ENCODE measurements around the gene MRPL1.
"Not testable (repeated sequence)": the region's sequence is repeated elsewhere in the genome, so short reads cannot be mapped to it uniquely, and the experiment has no call there.

MRPL1 gene

DNA sequence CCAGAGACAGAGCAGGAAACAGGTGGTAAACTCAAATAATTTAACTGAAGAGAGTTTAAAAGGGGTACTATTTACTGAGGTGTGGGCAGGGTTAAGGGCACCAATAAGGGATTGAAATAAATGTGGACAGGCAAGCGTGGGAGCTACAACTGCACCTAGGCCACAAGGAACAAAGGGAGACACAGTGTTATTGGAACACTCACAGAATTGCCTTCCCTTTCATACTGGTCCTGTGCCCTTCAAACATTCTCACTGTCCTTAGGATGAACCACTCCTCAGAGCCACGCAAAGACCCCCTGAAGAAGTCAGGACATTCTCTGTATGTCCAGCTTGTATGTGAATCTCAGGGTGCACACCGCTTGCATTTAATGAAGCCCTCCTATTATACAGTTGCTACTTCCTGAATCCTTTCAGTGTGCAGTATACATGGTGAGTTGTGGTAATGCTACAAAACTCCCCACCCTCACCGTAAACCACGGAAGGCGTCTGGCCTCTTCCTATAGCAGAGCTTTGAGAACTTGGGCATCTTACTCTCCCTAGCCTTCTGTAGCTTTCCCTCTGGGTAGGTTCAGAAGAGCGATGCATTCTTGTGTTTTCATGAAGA, 9.6 kb upstream of the MRPL1 start:
- no peak for DNase-seq

DNA sequence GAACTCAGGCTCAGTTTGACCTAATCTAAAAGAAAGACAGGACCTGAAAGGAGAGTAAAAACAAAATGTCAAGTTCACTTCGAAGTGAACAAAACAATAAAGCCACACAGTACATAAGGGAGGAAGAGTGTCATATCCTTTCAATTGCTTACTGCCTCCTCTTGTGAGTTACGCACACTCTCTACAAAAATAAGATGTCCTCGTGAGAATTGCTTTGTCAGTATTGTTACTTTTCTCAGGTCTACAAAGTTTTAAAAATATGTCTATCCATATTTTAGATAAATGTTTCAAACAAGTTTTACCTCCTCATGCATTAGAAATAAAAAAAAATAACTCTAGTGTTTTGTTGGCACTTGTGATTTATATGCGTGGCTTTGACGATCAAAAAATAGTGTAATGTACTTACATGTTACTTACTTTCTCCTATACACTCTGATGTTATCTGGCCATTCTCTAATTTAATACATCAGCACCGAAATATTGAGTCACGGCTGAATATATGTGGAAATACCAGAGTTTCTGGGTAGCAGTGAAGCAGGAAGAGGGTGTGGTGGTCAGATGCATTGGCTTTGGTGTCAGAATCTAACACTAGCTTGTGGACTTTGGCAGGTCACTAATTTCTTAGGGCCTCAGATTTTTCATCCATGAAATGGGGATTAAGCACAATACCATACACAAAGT, 8.1 kb upstream of the MRPL1 start:
- no peak for DNase-seq

DNA sequence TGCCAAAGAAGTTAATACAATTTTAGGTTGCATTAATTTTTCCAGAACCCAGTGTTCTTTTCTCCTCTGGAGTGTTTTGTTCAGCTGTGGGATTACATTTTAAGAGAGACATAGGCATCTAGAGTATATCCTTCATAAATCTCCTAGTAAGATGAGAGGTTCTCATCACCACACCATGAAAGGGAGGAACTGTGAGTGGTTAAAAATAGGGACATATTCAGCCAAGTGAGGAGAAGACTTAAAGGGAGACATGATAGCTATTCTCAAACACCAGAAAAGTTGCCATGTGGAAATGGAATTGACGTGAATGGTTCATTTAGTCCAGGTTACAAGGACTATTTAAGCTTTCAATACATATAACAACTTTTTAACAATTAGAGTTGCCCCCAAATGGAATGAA, 6.5 kb upstream of the MRPL1 start:
- DNase-seq = no peak

DNA sequence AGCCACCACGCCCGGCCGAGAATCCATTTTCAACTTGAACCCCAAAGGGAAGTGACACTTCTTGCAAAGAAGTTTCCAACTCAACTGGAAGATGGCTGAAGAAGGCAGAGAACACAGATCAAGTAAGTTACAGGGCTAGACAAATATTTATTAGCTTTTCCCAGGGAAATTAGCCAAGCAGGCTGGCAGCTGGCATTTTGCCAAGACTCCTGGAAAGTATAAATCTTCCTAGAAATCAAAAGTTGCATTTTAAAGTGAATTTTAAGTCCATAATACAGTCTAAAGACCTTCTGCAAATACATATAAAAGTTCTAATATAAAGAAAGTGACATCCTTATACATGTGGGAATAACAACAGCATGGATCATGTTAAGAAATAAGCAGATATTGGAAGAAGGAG, 3.4 kb upstream of the MRPL1 start:
- DNase-seq = no peak

DNA sequence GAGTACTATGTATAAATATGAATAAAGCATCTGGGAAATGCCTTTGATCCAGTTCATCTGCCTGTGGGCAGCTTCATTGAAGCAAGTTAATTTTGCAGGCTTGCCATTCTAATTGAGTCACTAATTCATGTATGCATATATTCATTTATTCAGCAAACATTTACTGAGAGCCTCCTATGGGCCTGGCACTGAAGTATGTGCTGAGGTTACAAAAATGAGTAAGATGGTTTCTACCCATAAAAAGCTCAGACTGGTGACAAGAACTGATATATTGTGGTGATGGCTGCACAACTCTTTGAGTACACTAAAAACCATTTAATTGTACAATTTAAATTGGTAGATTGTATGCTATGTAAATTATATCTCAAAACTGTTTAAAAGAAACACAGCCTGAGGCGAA, 1.1 kb upstream of the MRPL1 start:
- no peak for DNase-seq

DNA sequence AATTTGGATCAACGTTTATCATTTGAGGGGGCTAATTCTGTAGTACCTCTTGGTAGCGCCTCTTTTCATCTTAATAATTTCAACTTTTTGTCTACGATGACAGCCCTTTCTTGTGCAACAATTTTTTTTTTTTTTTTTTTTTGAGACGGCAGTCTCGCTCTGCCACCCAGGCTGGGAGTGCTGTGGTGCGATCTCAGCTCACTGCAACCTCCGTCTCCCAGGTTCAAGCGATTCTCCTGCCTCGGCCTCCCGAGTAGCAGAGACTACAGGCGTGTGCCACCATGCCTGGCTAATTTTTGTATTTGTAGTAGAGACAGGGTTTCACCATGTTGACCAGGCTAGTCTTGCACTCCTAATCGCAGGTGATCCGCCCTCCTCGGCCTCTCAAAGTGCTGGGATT, 711 bp downstream of the MRPL1 start:
- DNase-seq = not testable (repeated sequence)

DNA sequence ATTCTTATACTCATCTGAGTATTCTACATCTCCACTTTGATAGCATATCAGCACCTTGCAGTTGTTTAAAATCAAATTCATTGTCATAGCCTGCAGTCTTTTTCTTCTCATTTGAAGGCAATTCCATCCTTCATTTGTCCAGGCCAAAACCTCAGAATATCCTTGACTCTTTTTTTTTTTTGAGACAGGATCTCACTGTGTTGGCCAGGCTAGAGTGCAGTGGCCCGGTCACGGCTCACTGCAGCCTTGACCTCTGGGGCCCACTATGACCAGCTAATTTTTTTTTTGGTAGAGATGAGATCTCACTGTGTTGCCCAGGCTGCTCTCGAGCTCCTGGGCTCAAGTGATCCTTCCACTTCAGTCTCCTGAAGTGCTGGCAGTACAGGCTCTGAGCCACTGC, 2.6 kb downstream of the MRPL1 start:
- DNase-seq = no peak

DNA sequence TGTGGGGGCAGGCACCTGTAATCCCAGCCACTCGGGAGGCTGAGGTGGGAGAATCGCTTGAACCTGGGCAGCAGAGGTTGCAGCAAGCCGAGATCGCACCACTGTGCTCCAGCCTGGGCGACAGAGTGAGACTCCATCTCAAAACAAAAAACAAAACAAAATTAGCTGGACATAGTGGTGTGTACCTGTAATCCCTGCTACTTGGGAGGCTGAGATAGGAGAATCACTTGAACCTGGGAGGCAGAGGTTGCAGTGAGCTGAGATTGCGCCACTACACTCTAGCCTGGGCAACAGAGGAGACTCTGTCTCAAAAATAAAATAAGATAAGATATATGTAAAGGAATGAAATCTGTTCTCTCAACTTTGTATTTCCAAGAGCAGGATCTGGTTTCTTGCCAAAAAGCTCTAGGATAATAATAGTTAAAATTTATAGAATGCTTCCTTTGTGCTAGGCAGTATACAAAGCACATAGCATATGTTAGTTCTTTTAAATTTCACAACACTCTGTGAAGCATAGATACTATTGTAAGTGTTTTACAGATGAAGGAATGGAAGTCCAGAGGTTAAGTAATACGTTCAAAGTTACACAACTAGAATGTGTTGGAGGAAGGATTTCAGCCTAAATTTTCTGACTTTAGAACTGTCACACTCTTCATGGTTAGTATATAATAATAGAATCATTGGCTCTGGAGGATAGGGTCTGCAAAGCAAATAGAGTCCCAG, 10.3 kb downstream of the MRPL1 start:
- DNase-seq = no peak

DNA sequence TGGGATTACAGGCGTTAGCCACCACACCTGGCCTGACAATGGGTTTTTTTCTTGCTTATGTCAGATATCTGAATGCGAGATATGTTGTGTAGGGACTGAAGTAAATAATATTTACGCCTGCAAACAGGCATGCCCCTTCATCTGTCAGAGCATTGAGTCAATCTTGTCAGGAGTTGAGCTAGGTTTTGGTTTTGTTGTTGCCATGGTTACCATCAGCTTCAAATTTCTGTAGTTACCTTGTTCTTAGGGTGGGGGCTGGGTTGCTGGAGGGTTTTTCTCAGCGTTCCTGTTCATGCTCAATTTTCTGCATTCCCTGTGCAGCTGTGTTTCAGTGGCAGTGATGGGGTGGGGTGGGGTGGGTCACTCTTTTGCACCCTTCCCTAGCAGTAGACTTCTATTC, 14.5 kb downstream of the MRPL1 start:
- DNase-seq = no peak

DNA sequence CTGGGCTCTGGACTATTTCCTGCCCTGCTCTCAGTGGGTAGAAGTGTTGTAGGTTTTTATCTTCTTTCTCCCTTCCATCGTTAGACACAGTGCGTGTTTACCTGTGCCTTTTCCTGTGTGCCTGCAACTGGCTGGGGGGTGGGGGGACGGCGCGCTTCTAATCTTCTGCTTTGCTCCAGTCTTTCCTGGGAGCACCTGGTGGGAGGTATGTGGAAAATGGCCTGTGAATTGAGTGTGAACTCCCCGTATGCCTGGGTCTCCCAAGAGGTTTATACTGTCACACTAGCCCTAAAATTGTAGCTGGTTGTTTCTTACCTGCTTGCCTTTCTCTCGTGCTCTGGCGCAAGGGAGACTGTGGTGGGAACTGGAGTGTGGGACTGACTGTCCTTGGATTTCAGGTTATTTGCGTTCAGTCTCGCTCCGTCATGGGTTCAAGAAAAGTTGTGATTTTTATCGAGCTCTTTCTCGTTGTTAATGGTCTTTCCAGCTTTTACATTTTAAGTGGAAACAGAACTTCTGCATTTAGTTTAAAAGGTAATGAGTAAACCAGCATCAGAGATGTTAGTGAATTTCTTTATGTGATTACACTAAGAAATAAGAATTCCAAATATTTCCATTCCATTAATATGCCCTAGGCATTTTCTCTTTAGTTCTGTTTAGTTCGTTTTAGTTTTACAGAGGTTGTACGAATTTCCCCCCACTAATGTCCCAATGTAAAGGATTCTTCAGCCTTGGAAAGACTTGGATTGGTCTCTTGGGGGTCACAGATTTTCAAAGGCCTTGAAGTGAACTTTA, 15.3 kb downstream of the MRPL1 start:
- no peak for DNase-seq

DNA sequence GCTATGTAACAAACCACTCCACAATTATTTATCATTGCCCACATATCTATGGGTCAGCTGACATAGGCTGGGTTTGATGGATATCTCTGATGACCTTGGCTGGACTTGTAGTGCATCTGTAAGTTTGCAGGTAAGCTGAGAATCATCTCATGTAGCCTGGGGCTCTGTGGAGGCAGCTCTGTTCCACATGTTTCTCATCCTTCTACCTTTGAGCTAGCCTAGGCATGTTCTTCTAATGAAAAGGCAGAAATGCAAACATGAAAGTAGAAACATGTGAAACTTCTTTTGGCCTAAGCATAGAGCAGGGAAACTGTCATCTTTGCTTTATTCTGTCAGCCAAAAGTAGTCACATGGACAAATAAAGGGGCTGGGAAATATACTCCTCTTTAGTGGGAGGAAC, 18.2 kb downstream of the MRPL1 start:
- DNase-seq = no peak

DNA sequence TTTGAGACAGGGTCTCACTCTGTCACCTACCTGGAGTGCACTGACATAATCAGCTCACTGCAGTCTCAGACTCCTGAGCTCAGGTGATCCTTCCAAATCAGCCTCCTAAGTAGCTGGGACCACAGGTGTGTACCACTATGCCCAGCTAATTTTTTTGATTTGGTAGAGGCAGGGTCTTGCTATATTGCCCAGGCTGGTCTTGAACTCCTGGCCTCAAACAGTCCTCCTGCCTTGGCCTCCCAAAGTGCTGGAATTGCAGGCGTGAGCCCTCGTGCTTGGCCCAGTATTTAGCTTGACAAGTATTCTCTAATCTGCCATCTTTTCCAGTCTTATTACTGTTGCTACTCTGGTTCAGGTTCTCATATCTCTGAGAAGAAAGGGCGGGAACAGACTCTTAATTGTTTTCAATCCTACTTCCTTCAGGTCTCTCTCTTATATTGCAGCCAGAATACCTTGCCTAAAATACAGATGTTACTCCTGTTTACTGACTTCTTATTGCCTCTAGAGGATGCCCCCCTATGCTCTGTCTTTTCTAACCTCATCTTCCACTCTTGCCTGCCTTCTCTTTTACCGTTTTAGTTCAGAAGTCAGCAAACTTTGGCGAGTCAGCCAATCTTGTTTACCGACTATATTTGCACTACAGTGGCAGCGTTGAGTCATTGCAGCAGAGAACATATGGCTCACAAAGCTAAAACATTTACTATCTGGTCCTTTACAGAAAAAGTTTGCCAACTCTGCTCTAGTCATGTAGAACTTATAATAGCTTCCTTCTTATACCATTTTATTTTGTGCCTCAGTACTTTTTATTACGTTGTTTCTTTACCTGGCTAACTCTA, 19.0 kb downstream of the MRPL1 start:
- DNase-seq = no peak

DNA sequence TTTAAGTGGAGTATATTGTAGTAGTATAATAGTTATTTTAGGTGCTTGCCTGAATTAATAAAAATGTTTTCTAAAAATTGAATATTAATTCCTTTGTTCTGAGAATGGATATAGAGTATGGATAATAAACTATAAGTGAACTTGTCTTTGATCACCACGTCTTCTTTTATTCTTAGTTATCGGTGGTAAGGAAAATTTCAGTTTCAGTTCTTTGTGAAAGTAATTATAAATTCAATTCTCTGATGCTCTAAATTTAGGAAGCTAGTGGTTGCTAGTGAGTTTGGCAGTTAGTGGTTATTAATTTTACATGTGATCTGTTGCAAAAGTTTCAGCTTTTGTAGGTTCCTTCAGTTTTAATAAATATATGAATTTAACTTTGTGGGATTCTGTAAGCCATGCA, 30.8 kb downstream of the MRPL1 start:
- DNase-seq = no peak

DNA sequence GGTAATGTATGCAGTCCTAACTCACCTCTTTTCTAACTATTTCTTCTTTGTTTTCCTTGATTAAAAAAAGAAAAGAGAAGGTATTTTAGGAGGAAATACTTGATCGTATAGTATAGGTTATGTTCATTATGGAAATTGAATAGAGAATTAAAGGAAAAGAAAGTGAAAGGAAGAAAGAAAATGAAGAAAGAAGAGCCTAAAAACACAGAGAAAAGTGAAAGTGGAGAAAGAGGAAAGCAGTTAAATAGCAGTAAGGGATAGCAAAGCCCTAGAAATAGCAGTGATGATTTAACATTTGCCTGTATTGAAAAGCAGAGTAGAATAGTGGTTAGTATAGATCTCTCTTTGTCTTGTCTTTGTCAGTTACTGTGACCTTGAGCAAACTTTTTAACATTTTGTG, 37.0 kb downstream of the MRPL1 start:
- no peak for DNase-seq

DNA sequence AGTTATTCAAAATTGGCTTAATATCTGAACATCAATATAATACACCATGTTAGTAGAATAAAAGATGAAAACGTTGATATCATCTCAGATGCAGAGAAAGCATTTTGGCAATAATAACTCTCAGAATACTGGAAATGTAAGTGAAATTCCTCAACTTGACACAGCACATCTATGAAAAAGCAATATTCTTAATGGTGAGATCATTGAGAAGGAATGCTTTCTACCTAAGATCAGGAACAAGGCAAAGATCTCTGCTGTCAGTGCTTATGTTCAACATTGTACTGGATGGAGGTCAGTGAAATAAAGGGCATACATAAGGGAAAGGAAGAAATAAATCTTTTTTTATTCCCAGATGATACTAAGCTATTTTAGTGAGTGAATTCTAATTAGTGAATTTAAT, 40.6 kb downstream of the MRPL1 start:
- DNase-seq = no peak

DNA sequence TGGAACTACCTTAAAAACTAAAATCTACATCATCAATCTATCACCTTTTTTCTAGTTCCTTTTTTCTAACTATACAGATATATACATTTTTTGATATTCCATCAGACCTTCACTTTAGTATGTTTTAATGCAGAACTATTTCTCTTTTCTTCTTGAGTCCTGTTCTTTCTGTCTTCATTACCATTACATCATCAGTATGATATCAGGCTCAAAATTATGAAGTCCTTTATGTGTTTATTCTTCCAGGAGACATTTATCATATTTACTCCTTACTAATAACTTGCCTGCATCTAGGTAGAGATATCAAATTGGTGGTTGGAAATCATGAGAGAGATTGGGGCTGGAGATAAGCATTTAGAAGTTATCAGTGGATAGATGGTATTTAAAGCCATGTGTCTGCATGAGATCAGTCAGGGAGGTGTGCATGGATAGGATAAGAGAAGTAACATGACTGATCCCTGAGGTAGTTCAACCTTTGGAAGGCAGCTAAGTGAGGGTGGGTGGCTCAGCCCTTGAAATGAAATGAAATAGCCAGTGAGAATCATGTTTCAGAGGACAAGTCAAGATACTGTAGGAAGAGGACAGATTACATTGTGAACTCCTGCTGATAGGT, 43.1 kb downstream of the MRPL1 start:
- DNase-seq = no peak

DNA sequence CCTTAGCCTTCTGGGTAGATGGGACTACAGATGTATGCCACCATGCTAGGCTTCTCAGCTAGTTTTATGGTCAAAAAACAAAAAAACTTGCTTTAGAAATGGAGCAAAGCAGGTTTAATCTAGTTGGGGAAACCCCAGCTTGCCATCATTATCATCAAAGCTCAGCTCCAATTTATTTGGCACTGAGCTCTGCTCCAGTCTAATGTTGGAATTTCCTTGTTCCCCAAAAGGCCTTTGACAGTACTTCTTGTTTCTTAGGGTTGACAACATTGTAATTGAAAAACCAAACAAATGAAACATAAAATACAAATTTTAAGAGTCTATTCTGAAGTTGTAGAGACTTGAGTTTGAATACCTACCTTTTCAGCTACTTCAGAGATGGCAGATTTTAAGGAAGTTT, 48.0 kb downstream of the MRPL1 start:
- no peak for DNase-seq

DNA sequence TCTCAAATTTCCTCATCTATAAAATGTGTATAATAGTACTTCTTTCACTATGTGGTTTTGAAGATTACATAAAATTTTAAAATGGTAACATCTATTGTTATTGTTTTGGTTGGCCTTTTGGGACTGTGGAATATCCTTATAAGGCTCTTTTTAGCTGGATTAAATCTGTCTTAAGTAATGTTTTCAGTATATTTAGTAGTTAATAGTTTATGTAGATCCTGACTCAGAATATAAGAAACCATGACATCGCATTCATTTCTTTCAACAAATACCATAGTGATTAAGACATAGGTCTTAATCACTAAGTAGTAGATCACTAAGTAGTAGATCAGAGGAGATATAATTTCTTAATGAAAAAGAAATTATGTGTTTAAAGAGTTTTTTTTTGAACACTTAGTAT, 48.5 kb downstream of the MRPL1 start:
- no peak for DNase-seq

DNA sequence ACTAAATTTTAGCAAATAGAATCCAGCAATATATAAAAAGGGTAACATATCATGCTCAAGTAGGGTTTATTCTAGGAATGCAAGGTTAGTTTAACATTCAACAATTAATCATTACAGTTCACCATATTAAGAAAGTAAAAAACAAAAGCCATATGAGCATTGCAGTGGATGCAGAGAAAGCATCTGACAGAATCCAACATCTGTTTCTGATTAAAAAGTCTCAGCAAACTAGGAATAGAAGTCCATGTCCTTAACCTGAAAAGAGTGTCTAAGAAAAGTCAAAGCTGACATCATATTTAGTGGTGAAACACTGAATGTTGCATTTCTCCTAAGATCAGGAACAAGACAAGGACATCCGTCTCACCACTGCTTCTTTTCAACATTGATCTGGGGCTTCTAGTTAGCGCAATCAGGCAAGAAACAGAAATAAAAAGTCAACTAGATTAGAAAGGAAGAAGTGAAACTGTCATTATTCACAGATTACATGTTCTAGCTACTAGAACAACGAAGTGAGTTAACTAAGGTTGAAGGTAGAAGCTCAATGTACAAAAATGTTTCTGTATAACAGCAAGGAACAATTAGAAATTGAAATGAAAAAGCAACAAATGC, 49.3 kb downstream of the MRPL1 start:
- DNase-seq = no peak

DNA sequence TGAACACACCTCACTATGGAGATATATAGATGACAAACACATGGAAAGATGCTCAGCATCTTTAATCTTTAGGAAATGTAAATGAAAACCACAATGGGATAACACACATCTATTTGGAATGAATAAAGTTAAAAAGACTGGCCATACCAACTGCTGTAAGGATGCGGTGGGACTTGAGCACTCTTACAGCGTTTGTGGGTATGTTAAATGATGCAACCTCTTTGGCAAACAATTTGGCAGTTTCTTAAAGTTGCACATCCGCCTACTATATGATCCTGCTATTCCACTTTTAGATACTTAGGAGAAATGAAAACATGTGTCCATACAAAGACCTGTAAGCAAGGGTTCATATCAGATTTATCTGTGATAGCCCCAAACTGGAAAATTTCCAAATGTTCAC, 50.7 kb downstream of the MRPL1 start:
- no peak for DNase-seq

DNA sequence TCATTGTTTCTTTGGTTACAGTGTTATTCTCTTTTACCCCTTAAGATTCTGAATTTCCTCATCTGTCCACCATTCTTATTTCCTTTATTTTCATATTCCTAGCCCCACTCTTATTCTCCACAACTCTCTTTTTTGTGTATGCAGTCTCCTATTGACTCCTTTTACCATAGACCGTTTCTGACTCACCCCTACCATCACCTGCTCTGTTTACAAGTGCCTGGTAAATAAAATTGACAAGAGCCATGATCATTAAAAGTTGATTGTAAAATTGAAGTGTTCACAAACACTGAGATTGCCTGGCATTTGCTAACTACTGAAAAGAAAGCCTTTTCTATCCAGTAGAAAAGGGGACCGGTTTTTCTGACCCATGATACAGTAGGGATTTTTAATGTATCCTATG, 54.4 kb downstream of the MRPL1 start:
- no peak for DNase-seq

DNA sequence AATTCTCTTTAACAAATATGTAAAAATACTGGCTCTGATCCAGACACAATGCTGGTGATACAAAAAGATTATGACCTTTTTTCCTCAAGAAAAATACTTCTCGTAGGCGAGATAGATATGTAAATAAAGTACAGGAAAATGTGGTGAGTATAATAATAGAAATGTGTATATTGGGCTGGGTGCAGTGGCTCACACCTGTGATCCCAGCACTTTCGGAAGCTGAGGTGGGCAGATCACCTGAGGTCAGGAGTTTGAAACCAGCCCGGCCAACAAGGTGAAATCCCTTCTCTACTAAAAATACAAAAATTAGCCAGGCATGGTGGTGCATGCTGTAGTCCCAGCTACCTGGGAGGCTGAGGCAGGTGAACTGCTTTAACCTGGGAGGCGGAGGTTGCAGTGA, 55.0 kb downstream of the MRPL1 start:
- no peak for DNase-seq
